Measurements from ENCODE around the gene HMGN4. TPM values are rescaled to one million over a fixed set of nuclear protein-coding genes. Genes with fewer than 3 reads are reported as not detected.

The HMGN4 gene
- total and polyA plus RNA-seq, 9 of the 15 experiments (the other 6 are each of a cell fraction or from before 2014, with no cell fraction given): 35.4 to 134 (median 94.1) TPM

DNA sequence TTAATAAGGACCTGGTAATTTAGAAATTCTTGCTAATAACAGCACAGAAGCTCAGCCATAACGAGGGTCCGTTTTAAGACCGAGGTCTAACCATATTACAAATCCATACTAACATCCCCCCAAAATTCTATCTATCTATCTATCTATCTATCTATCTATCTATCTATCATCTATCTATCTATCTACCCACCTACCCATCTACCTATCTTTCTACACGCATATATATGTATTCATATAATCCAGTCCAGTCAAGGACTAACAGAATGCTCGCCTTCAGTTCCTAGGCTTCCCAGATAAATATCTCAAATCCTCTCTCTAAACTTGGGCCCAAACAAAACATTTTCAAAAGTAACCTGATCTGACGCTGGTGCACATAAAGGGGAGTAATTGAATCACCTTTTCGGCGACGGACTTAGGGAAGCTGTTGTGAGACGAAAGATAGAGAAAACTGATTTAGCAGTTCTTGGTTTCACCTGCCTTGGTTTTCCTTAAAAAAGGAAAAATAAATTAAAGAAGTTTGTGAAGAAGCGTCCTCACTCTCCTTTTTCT lies 14.5 kb downstream of the HMGN4 start (continued):
- TF ChIP-seq KLF6 (CRISPR knock-in tag; IDR thresholded peaks at IDR 0.05; ENCODE audit: borderline replicate concordance) (no peak), LCOR (CRISPR knock-in tag; IDR thresholded peaks at IDR 0.05) (no peak), SP1 (CRISPR knock-in tag; IDR thresholded peaks at IDR 0.05) (no peak), BCL6 (CRISPR knock-in tag; IDR thresholded peaks at IDR 0.05) (no peak), ZNF23 (CRISPR knock-in tag; IDR thresholded peaks at IDR 0.05) (no peak), ZNF174 (CRISPR knock-in tag; IDR thresholded peaks at IDR 0.05) (no peak), CXXC5 (CRISPR knock-in tag; IDR thresholded peaks at IDR 0.05) (no peak), HNRNPUL1 (IDR thresholded peaks at IDR 0.05; ENCODE audit: low read length) (no peak), ARHGAP35 (IDR thresholded peaks at IDR 0.05; ENCODE audit: partially characterized antibody) (peak; percentile 15), BRD4 (IDR thresholded peaks at IDR 0.05) (no peak; the same call in 1 of the 2 replicates), SREBF2 (CRISPR knock-in tag; IDR thresholded peaks at IDR 0.05) (no peak), FIP1L1 (IDR thresholded peaks at IDR 0.05; ENCODE audit: low read depth, low read length, poor library complexity, severe bottlenecking) (no peak), RBFOX2 (IDR thresholded peaks at IDR 0.05; ENCODE audit: low read depth, low read length) (no peak), ZBTB5 (IDR thresholded peaks at IDR 0.05) (no peak), CTBP1 (IDR thresholded peaks at IDR 0.05; ENCODE audit: borderline replicate concordance) (0 out of 2 replicates have a peak, but pooled peaks have one; percentile 8), NR0B1 (IDR thresholded peaks at IDR 0.05; ENCODE audit: partially characterized antibody) (no peak), ZFP91 (CRISPR knock-in tag; IDR thresholded peaks at IDR 0.05) (0 out of 2 replicates have a peak, but pooled peaks have one; percentile 35), UBTF (IDR thresholded peaks at IDR 0.05; ENCODE audit: borderline replicate concordance in 1 of 2, low read depth in 2 of 2, low read length in 2 of 2) (no peak)
- TF ChIP-seq, protein P1, sequence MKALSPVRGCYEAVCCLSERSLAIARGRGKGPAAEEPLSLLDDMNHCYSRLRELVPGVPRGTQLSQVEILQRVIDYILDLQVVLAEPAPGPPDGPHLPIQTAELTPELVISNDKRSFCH (CRISPR knock-in tag; IDR thresholded peaks at IDR 0.05): no peak
- TF ChIP-seq, protein P1 (tag; IDR thresholded peaks at IDR 0.05): no peak

Measured in K562 (cell line).